Tibial nerve (tissue), 4 donors: ENCODE data around the gene ASXL2. TPM values are rescaled to one million over a fixed set of nuclear protein-coding genes. Genes with fewer than 3 reads are reported as not detected.

Source experiments
- DNase-seq, 2 donors: peaks; one replicate each; pipeline ENCODE4 v3.0.0-alpha.2; 2019; ENCODE audit warnings: low spot score in 2 of 2
- H3K27ac ChIP-seq, 4 donors: fragments of 200-600 bp; sonication (generic) in 3 of 4; one replicate each; pipeline ENCODE4 v1.5.1; 2017 to 2019; ENCODE audit warnings: mild to moderate bottlenecking in 1 of 4
- H3K27me3 ChIP-seq, 2 donors: fragments of 200-600 bp; sonication (generic) in 1 of 2; one replicate each; pipeline versions ENCODE4 v1.5.1 to v1.6.0; 2017 to 2019
- H3K36me3 ChIP-seq, 3 donors: fragments of 200-600 bp; sonication (generic); one replicate each; pipeline ENCODE4 v1.5.1; 2018 to 2019
- H3K4me1 ChIP-seq, 4 donors: fragments of 200-600 bp; sonication (generic) in 3 of 4; one replicate each; pipeline ENCODE4 v1.5.1; 2017 to 2019
- H3K4me3 ChIP-seq, 4 donors: fragments of 200-600 bp; sonication (generic) in 3 of 4; one replicate each; pipeline ENCODE4 v1.5.1; 2017 to 2019; ENCODE audit warnings: mild to moderate bottlenecking in 1 of 4, moderate library complexity in 1 of 4
- H3K9me3 ChIP-seq, 4 donors: fragments of 200-600 bp; sonication (generic) in 3 of 4; one replicate each; pipeline ENCODE4 v1.5.1; 2017 to 2019
- CTCF ChIP-seq, 5 experiments: fragments of 200-600 bp in 3 of 5; fragments of 450-650 bp in 2 of 5; sonication (generic) in 3 of 5; IDR thresholded peaks; one replicate each; pipeline ENCODE4 v1.5.1; 2016 to 2019; ENCODE audit warnings: antibody characterized with exemption in 5 of 5, mild to moderate bottlenecking in 3 of 5, moderate library complexity in 2 of 5
- EP300 ChIP-seq, 2 donors: sonication (generic); formaldehyde crosslinking; IDR thresholded peaks; one replicate each; pipeline ENCODE4 v1.6.1; 2017; ENCODE audit warnings: antibody characterized with exemption in 2 of 2, mild to moderate bottlenecking in 1 of 2
- POLR2A ChIP-seq, 2 donors: fragments of 450-650 bp; IDR thresholded peaks; one replicate each; pipeline ENCODE4 v1.6.1; 2017; ENCODE audit warnings: antibody characterized with exemption in 2 of 2, mild to moderate bottlenecking in 2 of 2, moderate library complexity in 2 of 2
- WGBS, 2 donors: methylation state at CpG; one replicate each; pipeline ENCODE4 v1.1.5; 2018; 5-methylcytosine and 5-hydroxymethylcytosine counted together
- total RNA-seq, 4 donors: library from RNA; depleted of rRNA; stranded (reverse); fragments of >200 nt; gene quantifications; one replicate each; pipeline ENCODE4 v1.1.0, GENCODE V29; 2016

ASXL2 gene
- total RNA-seq, 4 donors from 2014 or later: 13.2 to 21.2 (median 16.5) TPM

GRCh38 chr2:25740810-25741381 lies 137.4 kb downstream of the ASXL2 start:
- no peak for TF ChIP-seq EP300 (IDR thresholded peaks at IDR 0.05)
- no peak for TF ChIP-seq POLR2A (IDR thresholded peaks at IDR 0.05)
- TF ChIP-seq CTCF (IDR thresholded peaks at IDR 0.05): no peak
- Histone ChIP-seq H3K27ac (no peak overlapping the region), H3K9me3 (no peaks in the 10 kb centered on the region), H3K36me3 (peaks cover 0 to 36% (median 5%) of the 10 kb centered on the region in 3 donors), H3K4me3 (no peak overlapping the region), H3K4me1 (no peaks in the 10 kb centered on the region), H3K27me3 (no peaks in the 10 kb centered on the region)
- 46 to 47% methylated on average over 6 of the region's 6 CpGs for WGBS, 2 donors
- no peak for DNase-seq

- H3K4me3 ChIP-seq: no peak overlapping the region
- DNase-seq: no peak
- H3K27me3 ChIP-seq: no peaks in the 10 kb centered on the region
- WGBS, 2 donors: 92 to 95% methylated on average over 3 of the region's 3 CpGs
- H3K9me3 ChIP-seq: no peaks in the 10 kb centered on the region
- H3K27ac ChIP-seq: no peak overlapping the region
- no peak for TF ChIP-seq POLR2A (IDR thresholded peaks at IDR 0.05)
- TF ChIP-seq CTCF (IDR thresholded peaks at IDR 0.05): no peak
- H3K4me1 ChIP-seq: no peaks in the 10 kb centered on the region
- peaks cover 0 to 26% (median 5%) of the 10 kb centered on the region in 3 donors for H3K36me3 ChIP-seq
These were observed 139.6 kb downstream of the ASXL2 start for GRCh38 chr2:25738383-25739343.

GRCh38 chr2:25736899-25737515 lies 141.3 kb downstream of the ASXL2 start:
- DNase-seq: no peak
- 74 to 77% methylated on average over 6 of the region's 6 CpGs for WGBS, 2 donors
- no peak overlapping the region for H3K4me3 ChIP-seq

GRCh38 chr2:25735835-25736234 lies 142.5 kb downstream of the ASXL2 start:
- Histone ChIP-seq H3K4me3 (no peak overlapping the region), H3K9me3 (no peaks in the 10 kb centered on the region), H3K27ac (no peak overlapping the region), H3K27me3 (no peaks in the 10 kb centered on the region), H3K36me3 (peaks cover 0 to 6% (median 0%) of the 10 kb centered on the region in 3 donors), H3K4me1 (no peaks in the 10 kb centered on the region)
- no peak for TF ChIP-seq EP300 (IDR thresholded peaks at IDR 0.05)
- DNase-seq: no peak
- WGBS, 2 donors: 82 to 93% methylated on average over 1 of the region's 1 CpG

More at GRCh38 chr2:25736899-25737515, 141.3 kb downstream of the ASXL2 start:
- Histone ChIP-seq H3K27ac (no peak overlapping the region), H3K4me1 (no peaks in the 10 kb centered on the region), H3K9me3 (no peaks in the 10 kb centered on the region), H3K36me3 (peaks cover 0 to 10% (median 0%) of the 10 kb centered on the region in 3 donors), H3K27me3 (no peaks in the 10 kb centered on the region)
- TF ChIP-seq POLR2A (IDR thresholded peaks at IDR 0.05): no peak
- TF ChIP-seq EP300 (IDR thresholded peaks at IDR 0.05): no peak
- no peak for TF ChIP-seq CTCF (IDR thresholded peaks at IDR 0.05)

GRCh38 chr2:25728559-25728958 lies 149.7 kb downstream of the ASXL2 start:
- DNase-seq: no peak
- no peaks in the 10 kb centered on the region for H3K27me3 ChIP-seq
- no peaks in the 10 kb centered on the region for H3K4me1 ChIP-seq
- H3K27ac ChIP-seq: no peak overlapping the region
- no peak overlapping the region for H3K4me3 ChIP-seq
- TF ChIP-seq CTCF (IDR thresholded peaks at IDR 0.05) (no peak), POLR2A (IDR thresholded peaks at IDR 0.05) (no peak), EP300 (IDR thresholded peaks at IDR 0.05) (no peak)
- H3K36me3 ChIP-seq: no peaks in the 10 kb centered on the region
- WGBS, 2 donors: 90 to 94% methylated on average over 7 of the region's 7 CpGs
- H3K9me3 ChIP-seq: no peaks in the 10 kb centered on the region
